WTC11 (cell line): Measurements from ENCODE around the gene CA5A. TPM values are rescaled to one million over a fixed set of nuclear protein-coding genes. Genes with fewer than 3 reads are reported as not detected.

Experiments used
- ATAC-seq: fragments of 200-7000 bp; cut with Tn5 transposase; 2 replicates; pipeline ENCODE4 v1.10.0; 2021; ENCODE audit warnings: mild to moderate bottlenecking, moderate library complexity
- CTCF ChIA-PET: fragments of 300-600 bp; sonication (Branson Sonifier 250); formaldehyde crosslinking; loops from one replicate; lab custom pipeline; 2021; ENCODE audit warnings: antibody characterized with exemption; lab: Charles Lee
- POLR2A ChIA-PET: fragments of 350-600 bp; sonication (Branson Sonifier 250); formaldehyde crosslinking; loops from one replicate; lab custom pipeline; 2021; ENCODE audit warnings: antibody characterized with exemption; lab: Charles Lee
- DNase-seq: peaks from one replicate; pipeline ENCODE4 v3.0.0; 2021; ENCODE audit warnings: low spot score
- H3K27ac Mint-ChIP-seq: 2 replicates; pipeline ENCODE4 v1.8.0; 2021; ENCODE audit warnings: mixed read lengths
- H3K27me3 Mint-ChIP-seq: 2 replicates; pipeline ENCODE4 v1.8.0; 2021; ENCODE audit warnings: low read depth, mild to moderate bottlenecking, moderate library complexity, mixed read lengths
- H3K36me3 Mint-ChIP-seq: 2 replicates; pipeline ENCODE4 v1.8.0; 2021; ENCODE audit warnings: mixed read lengths
- H3K4me1 Mint-ChIP-seq: 2 replicates; pipeline ENCODE4 v1.8.0; 2022; ENCODE audit warnings: mixed read lengths
- H3K4me3 Mint-ChIP-seq: 2 replicates; pipeline ENCODE4 v1.8.0; 2021; ENCODE audit warnings: mild to moderate bottlenecking, moderate library complexity, mixed read lengths
- H3K9me3 Mint-ChIP-seq: 2 replicates; pipeline ENCODE4 v1.8.0; 2021; ENCODE audit warnings: mixed read lengths
- ATF2 ChIP-seq: sonication (generic); formaldehyde crosslinking; IDR thresholded peaks from 2 replicates; pipeline ENCODE4 v1.8.1; 2022; ENCODE audit warnings: low read depth, missing genetic modification reagents, borderline replicate concordance
- CTCF ChIP-seq: fragments of 200-600 bp; IDR thresholded peaks from 2 replicates; pipeline ENCODE4 v1.8.0; 2022; ENCODE audit warnings: antibody characterized with exemption
- ERG ChIP-seq: fragments of 250-450 bp; sonication (Bioruptor Pico); IDR thresholded peaks from 2 replicates; pipeline ENCODE4 v1.8.0; 2021; ENCODE audit warnings: mild to moderate bottlenecking
- ESRRA ChIP-seq: sonication (generic); formaldehyde crosslinking; IDR thresholded peaks from 2 replicates; pipeline ENCODE4 v1.8.1; 2022; ENCODE audit warnings: mild to moderate bottlenecking, missing genetic modification reagents, borderline replicate concordance
- GABPB1 ChIP-seq: sonication (generic); formaldehyde crosslinking; IDR thresholded peaks from 2 replicates; pipeline ENCODE4 v1.8.1; 2023; ENCODE audit warnings: mild to moderate bottlenecking, missing genetic modification reagents
- NFYB ChIP-seq: sonication (generic); formaldehyde crosslinking; conservative IDR thresholded peaks from 2 replicates; pipeline ENCODE4 v1.8.0; 2022; ENCODE audit warnings: low read depth, missing genetic modification reagents
- SMAD4 ChIP-seq: sonication (generic); formaldehyde crosslinking; IDR thresholded peaks from 2 replicates; pipeline ENCODE4 v1.8.0; 2022; ENCODE audit warnings: mild to moderate bottlenecking, missing genetic modification reagents
- TCF7 ChIP-seq: sonication (generic); formaldehyde crosslinking; IDR thresholded peaks from 2 replicates; pipeline ENCODE4 v1.8.0; 2022; ENCODE audit warnings: mild to moderate bottlenecking, low read depth, missing genetic modification reagents, moderate library complexity
- TEAD4 ChIP-seq: sonication (generic); formaldehyde crosslinking; IDR thresholded peaks from 2 replicates; pipeline ENCODE4 v1.8.0; 2022; ENCODE audit warnings: mild to moderate bottlenecking, missing genetic modification reagents
- ZNF121 ChIP-seq: sonication (generic); formaldehyde crosslinking; IDR thresholded peaks from 2 replicates; pipeline ENCODE4 v1.8.0; 2023; ENCODE audit warnings: missing genetic modification reagents
- ZNF219 ChIP-seq: sonication (generic); formaldehyde crosslinking; IDR thresholded peaks from 2 replicates; pipeline ENCODE4 v1.8.0; 2023; ENCODE audit warnings: missing genetic modification reagents, mild to moderate bottlenecking, borderline replicate concordance
- ZNF396 ChIP-seq: fragments of 250-450 bp; sonication (Bioruptor Pico); IDR thresholded peaks from 2 replicates; pipeline ENCODE4 v1.8.0; 2021; ENCODE audit warnings: mild to moderate bottlenecking, moderate library complexity, borderline replicate concordance
- ZNF532 ChIP-seq: fragments of 250-450 bp; sonication (Bioruptor Pico); IDR thresholded peaks from 2 replicates; pipeline ENCODE4 v1.9.0; 2021; ENCODE audit warnings: mild to moderate bottlenecking, borderline replicate concordance
- total RNA-seq: library from RNA; stranded (reverse); gene quantifications from 3 replicates; pipeline ENCODE4 v1.2.3, GENCODE V29; 2021
- TF ChIP-seq, protein P1 (sequence below): sonication (generic); formaldehyde crosslinking; IDR thresholded peaks from 2 replicates; pipeline ENCODE4 v1.8.1; 2022; ENCODE audit warnings: missing genetic modification reagents, borderline replicate concordance
- TF ChIP-seq, protein P2 (sequence below): sonication (generic); formaldehyde crosslinking; IDR thresholded peaks from 2 replicates; pipeline ENCODE4 v1.8.1; 2023; ENCODE audit warnings: mild to moderate bottlenecking, missing genetic modification reagents
- TF ChIP-seq, protein P3 (sequence below): fragments of 250-450 bp; sonication (Bioruptor Pico); IDR thresholded peaks from 2 replicates; pipeline ENCODE4 v2.1.2; 2022; ENCODE audit warnings: mild to moderate bottlenecking, moderate library complexity
- TF ChIP-seq, protein P4 (sequence below): fragments of 250-450 bp; sonication (Bioruptor Pico); IDR thresholded peaks from 2 replicates; pipeline ENCODE4 v1.9.0; 2021; ENCODE audit warnings: moderate library complexity, mild to moderate bottlenecking, inconsistent platforms, borderline replicate concordance
- TF ChIP-seq, protein P5 (sequence below): sonication (generic); formaldehyde crosslinking; IDR thresholded peaks from 2 replicates; pipeline ENCODE4 v1.8.0; 2022; ENCODE audit warnings: mild to moderate bottlenecking, missing genetic modification reagents

CA5A gene
- total RNA-seq, 1 experiment from 2014 or later, result not detected

- no peaks in the 10 kb centered on the region; the same call in 1 of the 2 replicates for H3K36me3 Mint-ChIP-seq
- DNase-seq (peak; percentile 69), ATAC-seq (peak; percentile 65)
- H3K9me3 Mint-ChIP-seq, result no peaks in the 10 kb centered on the region
- ChIA-PET POLR2A (interaction anchor here (0.7 kb wide), 1 partner anchor 141 kb away, joined by 3 read pairs; no protein-coding TSS in a partner anchor), CTCF (interaction anchor here (0.9 to 1.6 kb wide), 2 partner anchors 17 to 67 kb away, joined by 5 read pairs; no protein-coding TSS in a partner anchor)
- no peaks in the 10 kb centered on the region for H3K27me3 Mint-ChIP-seq
- peak overlapping the region; percentile 40; the same call in 1 of the 2 replicates for H3K27ac Mint-ChIP-seq
- TF ChIP-seq CTCF, result peak; percentile 36; the same call in 1 of the 2 replicates
- TF ChIP-seq, protein P1, sequence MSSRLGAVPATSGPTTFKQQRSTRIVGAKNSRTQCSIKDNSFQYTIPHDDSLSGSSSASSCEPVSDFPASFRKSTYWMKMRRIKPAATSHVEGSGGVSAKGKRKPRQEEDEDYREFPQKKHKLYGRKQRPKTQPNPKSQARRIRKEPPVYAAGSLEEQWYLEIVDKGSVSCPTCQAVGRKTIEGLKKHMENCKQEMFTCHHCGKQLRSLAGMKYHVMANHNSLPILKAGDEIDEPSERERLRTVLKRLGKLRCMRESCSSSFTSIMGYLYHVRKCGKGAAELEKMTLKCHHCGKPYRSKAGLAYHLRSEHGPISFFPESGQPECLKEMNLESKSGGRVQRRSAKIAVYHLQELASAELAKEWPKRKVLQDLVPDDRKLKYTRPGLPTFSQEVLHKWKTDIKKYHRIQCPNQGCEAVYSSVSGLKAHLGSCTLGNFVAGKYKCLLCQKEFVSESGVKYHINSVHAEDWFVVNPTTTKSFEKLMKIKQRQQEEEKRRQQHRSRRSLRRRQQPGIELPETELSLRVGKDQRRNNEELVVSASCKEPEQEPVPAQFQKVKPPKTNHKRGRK (CRISPR knock-in tag), result no peak
- H3K4me1 Mint-ChIP-seq, result peaks cover 12% of the 10 kb centered on the region
- no peak overlapping the region for H3K4me3 Mint-ChIP-seq
Observed at GRCh38 chr16:87844120-87844733, 92.1 kb downstream of the CA5A start.

DNA sequence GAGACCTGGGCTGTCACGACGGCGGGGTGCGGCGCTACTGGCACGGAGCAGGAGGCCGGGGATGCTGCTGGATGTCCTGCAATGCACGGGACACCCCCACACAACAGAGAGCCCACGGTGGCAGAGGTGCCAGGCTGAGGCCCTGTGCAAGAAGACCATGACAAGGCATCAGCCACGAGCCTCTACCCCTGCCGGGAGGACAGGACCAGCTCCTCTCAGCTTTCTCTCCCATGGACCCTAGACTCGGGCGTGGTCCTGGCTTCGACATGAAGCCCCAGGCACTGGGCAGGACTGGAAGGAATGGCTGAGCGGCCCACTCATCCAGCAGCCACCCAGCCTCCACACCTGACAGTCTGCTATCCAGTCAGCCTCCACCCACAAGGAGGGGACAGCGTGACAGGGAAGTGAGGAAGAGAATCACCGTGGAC lies 92.6 kb downstream of the CA5A start:
- TF ChIP-seq TCF7 (CRISPR knock-in tag) (no peak), SMAD4 (CRISPR knock-in tag) (no peak), ATF2 (CRISPR knock-in tag) (no peak), GABPB1 (CRISPR knock-in tag) (no peak), TEAD4 (CRISPR knock-in tag) (no peak), ZNF532 (no peak), NFYB (CRISPR knock-in tag) (no peak), ZNF219 (CRISPR knock-in tag) (no peak), ZNF396 (CRISPR knock-in tag) (no peak), ERG (no peak), ESRRA (no peak), ZNF121 (CRISPR knock-in tag) (no peak)
- TF ChIP-seq, protein P2, sequence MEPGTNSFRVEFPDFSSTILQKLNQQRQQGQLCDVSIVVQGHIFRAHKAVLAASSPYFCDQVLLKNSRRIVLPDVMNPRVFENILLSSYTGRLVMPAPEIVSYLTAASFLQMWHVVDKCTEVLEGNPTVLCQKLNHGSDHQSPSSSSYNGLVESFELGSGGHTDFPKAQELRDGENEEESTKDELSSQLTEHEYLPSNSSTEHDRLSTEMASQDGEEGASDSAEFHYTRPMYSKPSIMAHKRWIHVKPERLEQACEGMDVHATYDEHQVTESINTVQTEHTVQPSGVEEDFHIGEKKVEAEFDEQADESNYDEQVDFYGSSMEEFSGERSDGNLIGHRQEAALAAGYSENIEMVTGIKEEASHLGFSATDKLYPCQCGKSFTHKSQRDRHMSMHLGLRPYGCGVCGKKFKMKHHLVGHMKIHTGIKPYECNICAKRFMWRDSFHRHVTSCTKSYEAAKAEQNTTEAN (CRISPR knock-in tag), result no peak
- TF ChIP-seq, protein P3, sequence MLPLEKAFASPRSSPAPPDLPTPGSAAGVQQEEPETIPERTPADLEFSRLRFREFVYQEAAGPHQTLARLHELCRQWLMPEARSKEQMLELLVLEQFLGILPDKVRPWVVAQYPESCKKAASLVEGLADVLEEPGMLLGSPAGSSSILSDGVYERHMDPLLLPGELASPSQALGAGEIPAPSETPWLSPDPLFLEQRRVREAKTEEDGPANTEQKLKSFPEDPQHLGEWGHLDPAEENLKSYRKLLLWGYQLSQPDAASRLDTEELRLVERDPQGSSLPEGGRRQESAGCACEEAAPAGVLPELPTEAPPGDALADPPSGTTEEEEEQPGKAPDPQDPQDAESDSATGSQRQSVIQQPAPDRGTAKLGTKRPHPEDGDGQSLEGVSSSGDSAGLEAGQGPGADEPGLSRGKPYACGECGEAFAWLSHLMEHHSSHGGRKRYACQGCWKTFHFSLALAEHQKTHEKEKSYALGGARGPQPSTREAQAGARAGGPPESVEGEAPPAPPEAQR, result no peak
- TF ChIP-seq, protein P4, sequence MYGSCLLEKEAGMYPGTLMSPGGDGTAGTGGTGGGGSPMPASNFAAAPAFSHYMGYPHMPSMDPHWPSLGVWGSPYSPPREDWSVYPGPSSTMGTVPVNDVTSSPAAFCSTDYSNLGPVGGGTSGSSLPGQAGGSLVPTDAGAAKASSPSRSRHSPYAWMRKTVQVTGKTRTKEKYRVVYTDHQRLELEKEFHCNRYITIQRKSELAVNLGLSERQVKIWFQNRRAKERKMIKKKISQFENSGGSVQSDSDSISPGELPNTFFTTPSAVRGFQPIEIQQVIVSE (CRISPR knock-in tag), result no peak
- TF ChIP-seq, protein P5, sequence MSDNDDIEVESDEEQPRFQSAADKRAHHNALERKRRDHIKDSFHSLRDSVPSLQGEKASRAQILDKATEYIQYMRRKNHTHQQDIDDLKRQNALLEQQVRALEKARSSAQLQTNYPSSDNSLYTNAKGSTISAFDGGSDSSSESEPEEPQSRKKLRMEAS (CRISPR knock-in tag), result no peak
- Mint-ChIP-seq H3K36me3 (no peaks in the 10 kb centered on the region), H3K4me3 (no peak overlapping the region), H3K4me1 (peaks cover 12% of the 10 kb centered on the region), H3K27me3 (no peaks in the 10 kb centered on the region), H3K27ac (no peak overlapping the region; the same call in 1 of the 2 replicates), H3K9me3 (no peaks in the 10 kb centered on the region)
- DNase-seq, result no peak
- no peak for ATAC-seq
- CTCF ChIA-PET, result interaction anchor here (1.6 kb wide), 1 partner anchor 16 kb away, joined by 5 read pairs; no protein-coding TSS in a partner anchor
- POLR2A ChIA-PET, result no interaction called here
